Lower leg skin (tissue), 3 donors: ENCODE measurements around the gene CD151.

Experiments
- POLR2A ChIP-seq, 2 donors: fragments of 450-650 bp; IDR thresholded peaks; one replicate each; pipeline ENCODE4 v1.6.1; 2016 to 2017; ENCODE audit warnings: antibody characterized with exemption in 2 of 2, mild to moderate bottlenecking in 1 of 2, moderate library complexity in 1 of 2
- TF ChIP-seq, protein P1 (sequence below), 3 donors: fragments of 450-650 bp; IDR thresholded peaks; one replicate each; pipeline ENCODE4 v1.5.1; 2016; ENCODE audit warnings: antibody characterized with exemption in 3 of 3, mild to moderate bottlenecking in 3 of 3, moderate library complexity in 2 of 3

DNA sequence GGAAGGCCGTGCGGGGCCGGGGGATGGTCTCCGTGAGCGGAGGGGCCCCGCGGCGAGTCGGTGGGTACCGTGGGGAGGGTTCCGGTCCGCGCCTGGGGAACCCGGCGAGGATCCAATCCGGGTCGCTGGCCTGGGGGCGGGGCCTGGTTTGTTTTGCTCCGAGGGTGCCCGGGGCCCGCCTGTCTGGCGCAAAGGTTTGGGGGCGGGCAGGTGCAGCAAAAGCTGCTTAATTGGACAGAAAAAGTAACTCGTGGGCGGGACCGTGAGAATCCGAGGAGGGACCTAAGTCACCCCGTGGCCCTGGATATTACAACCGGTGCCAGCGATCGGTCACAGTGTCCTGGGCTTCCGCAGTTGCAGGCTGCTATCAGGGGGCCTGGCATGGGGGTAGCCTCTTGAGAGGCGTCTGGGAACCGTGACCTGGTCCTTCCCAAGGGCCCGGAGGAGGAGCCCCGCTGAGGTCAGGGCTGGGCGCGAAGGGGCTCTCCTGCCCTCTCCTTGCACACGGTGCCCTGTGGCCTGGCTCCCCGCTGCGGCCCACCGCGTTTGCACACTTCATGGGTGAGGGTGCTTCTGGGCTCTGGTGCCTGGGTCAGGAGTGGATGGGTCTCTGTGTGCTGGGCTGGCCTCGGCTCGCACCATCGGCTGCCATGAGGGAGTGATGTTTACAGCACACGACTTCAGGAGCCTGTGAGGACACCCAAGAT, 12.7 kb upstream of the CD151 start:
- no peak for TF ChIP-seq POLR2A (IDR thresholded peaks at IDR 0.05)
- TF ChIP-seq, protein P1, sequence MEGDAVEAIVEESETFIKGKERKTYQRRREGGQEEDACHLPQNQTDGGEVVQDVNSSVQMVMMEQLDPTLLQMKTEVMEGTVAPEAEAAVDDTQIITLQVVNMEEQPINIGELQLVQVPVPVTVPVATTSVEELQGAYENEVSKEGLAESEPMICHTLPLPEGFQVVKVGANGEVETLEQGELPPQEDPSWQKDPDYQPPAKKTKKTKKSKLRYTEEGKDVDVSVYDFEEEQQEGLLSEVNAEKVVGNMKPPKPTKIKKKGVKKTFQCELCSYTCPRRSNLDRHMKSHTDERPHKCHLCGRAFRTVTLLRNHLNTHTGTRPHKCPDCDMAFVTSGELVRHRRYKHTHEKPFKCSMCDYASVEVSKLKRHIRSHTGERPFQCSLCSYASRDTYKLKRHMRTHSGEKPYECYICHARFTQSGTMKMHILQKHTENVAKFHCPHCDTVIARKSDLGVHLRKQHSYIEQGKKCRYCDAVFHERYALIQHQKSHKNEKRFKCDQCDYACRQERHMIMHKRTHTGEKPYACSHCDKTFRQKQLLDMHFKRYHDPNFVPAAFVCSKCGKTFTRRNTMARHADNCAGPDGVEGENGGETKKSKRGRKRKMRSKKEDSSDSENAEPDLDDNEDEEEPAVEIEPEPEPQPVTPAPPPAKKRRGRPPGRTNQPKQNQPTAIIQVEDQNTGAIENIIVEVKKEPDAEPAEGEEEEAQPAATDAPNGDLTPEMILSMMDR (IDR thresholded peaks at IDR 0.05): no peak
